Measurements from ENCODE around the gene IGIP.

GRCh38 chr5:140111859-140112551 lies 13.7 kb upstream of the IGIP start:
- TF ChIP-seq CTCF (IDR thresholded peaks at IDR 0.05) (no peak), POLR2A (IDR thresholded peaks at IDR 0.05) (no peak)

Data from esophagus squamous epithelium (tissue), 4 donors.